ENCODE data around the gene SHF.

- no peak for TF ChIP-seq POLR2AphosphoS5 (IDR thresholded peaks at IDR 0.05)
- TF ChIP-seq CTCF (IDR thresholded peaks at IDR 0.05) = no peak
- no peak for TF ChIP-seq POLR2A (IDR thresholded peaks at IDR 0.05)
- no peak for TF ChIP-seq EP300 (IDR thresholded peaks at IDR 0.05)
Observed at GRCh38 chr15:45149060-45149459, 38.7 kb downstream of the SHF start.
